HEK293 (cell line): ENCODE data around the gene PPP1R14B.

Source experiments
- BCL11B ChIP-seq: fragments of 450-650 bp; formaldehyde crosslinking; IDR thresholded peaks from 2 replicates; pipeline ENCODE4 v1.5.1; 2016; ENCODE audit warnings: low read depth, missing biosample characterization, missing genetic modification characterization
- ELK4 ChIP-seq: IDR thresholded peaks from 2 replicates; pipeline ENCODE4 v1.6.1; 2011; ENCODE audit warnings: mild to moderate bottlenecking, low read depth, low read length, borderline replicate concordance
- HOXD13 ChIP-seq: sonication (generic); formaldehyde crosslinking; IDR thresholded peaks from 2 replicates; pipeline ENCODE4 v1.8.0; 2022; ENCODE audit warnings: missing genetic modification reagents, borderline replicate concordance
- INSM2 ChIP-seq: fragments of 450-650 bp; formaldehyde crosslinking; IDR thresholded peaks from 2 replicates; pipeline ENCODE4 v1.5.1; 2016; ENCODE audit warnings: missing biosample characterization, missing genetic modification characterization
- MYNN ChIP-seq: fragments of 450-650 bp; formaldehyde crosslinking; IDR thresholded peaks from 2 replicates; pipeline ENCODE4 v1.5.1; 2016; ENCODE audit warnings: missing biosample characterization, missing genetic modification characterization, borderline replicate concordance
- PRDM1 ChIP-seq: fragments of 450-650 bp; formaldehyde crosslinking; IDR thresholded peaks from 2 replicates; pipeline ENCODE4; 2016; ENCODE audit warnings: missing biosample characterization, missing genetic modification characterization
- SCRT1 ChIP-seq: fragments of 450-650 bp; formaldehyde crosslinking; IDR thresholded peaks from 2 replicates; pipeline ENCODE4 v1.5.1; 2016; ENCODE audit warnings: missing biosample characterization, missing genetic modification characterization, borderline replicate concordance
- SP7 ChIP-seq: fragments of 450-650 bp; formaldehyde crosslinking; IDR thresholded peaks from 2 replicates; pipeline ENCODE4 v1.5.1; 2016; ENCODE audit warnings: missing biosample characterization, missing genetic modification characterization
- YY1 ChIP-seq: fragments of 450-650 bp; formaldehyde crosslinking; IDR thresholded peaks from 2 replicates; pipeline ENCODE4 v1.5.1; 2018; ENCODE audit warnings: missing biosample characterization, missing genetic modification characterization
- ZBTB1 ChIP-seq: fragments of 450-650 bp; formaldehyde crosslinking; IDR thresholded peaks from 2 replicates; pipeline ENCODE4 v1.5.1; 2016; ENCODE audit warnings: missing biosample characterization, missing genetic modification characterization
- ZEB2 ChIP-seq: fragments of 450-650 bp; formaldehyde crosslinking; IDR thresholded peaks from 2 replicates; pipeline ENCODE4 v1.5.1; 2016; ENCODE audit warnings: missing biosample characterization, missing genetic modification characterization
- ZFP3 ChIP-seq: fragments of 450-650 bp; formaldehyde crosslinking; IDR thresholded peaks from 2 replicates; pipeline ENCODE4 v1.5.1; 2016; ENCODE audit warnings: low read depth, missing biosample characterization, missing genetic modification characterization
- ZNF16 ChIP-seq: fragments of 450-650 bp; formaldehyde crosslinking; IDR thresholded peaks from 2 replicates; pipeline ENCODE4 v1.5.1; 2016; ENCODE audit warnings: low read depth, missing biosample characterization, missing genetic modification characterization
- ZNF19 ChIP-seq: fragments of 450-650 bp; formaldehyde crosslinking; IDR thresholded peaks from 2 replicates; pipeline ENCODE4; 2016; ENCODE audit warnings: missing biosample characterization, missing genetic modification characterization, low read depth
- ZNF24 ChIP-seq: fragments of 450-650 bp; formaldehyde crosslinking; IDR thresholded peaks from 2 replicates; pipeline ENCODE4 v1.5.1; 2016; ENCODE audit warnings: missing biosample characterization, missing genetic modification characterization
- ZNF311 ChIP-seq: fragments of 450-650 bp; formaldehyde crosslinking; IDR thresholded peaks from 2 replicates; pipeline ENCODE4 v1.5.1; 2017; ENCODE audit warnings: missing biosample characterization, missing genetic modification characterization, borderline replicate concordance
- ZNF341 ChIP-seq: fragments of 450-650 bp; formaldehyde crosslinking; IDR thresholded peaks from 2 replicates; pipeline ENCODE4; 2016; ENCODE audit warnings: low read depth, missing biosample characterization, missing genetic modification characterization
- ZNF350 ChIP-seq: fragments of 450-650 bp; formaldehyde crosslinking; IDR thresholded peaks from 2 replicates; pipeline ENCODE4 v1.5.0; 2017; ENCODE audit warnings: missing biosample characterization, mild to moderate bottlenecking, missing genetic modification characterization
- ZNF404 ChIP-seq: fragments of 450-650 bp; formaldehyde crosslinking; IDR thresholded peaks from 2 replicates; pipeline ENCODE4 v1.5.1; 2017; ENCODE audit warnings: missing biosample characterization, missing genetic modification characterization
- ZNF416 ChIP-seq: fragments of 450-650 bp; formaldehyde crosslinking; IDR thresholded peaks from 2 replicates; pipeline ENCODE4 v1.5.1; 2016; ENCODE audit warnings: missing biosample characterization, missing genetic modification characterization
- ZNF423 ChIP-seq: fragments of 450-650 bp; formaldehyde crosslinking; IDR thresholded peaks from 2 replicates; pipeline ENCODE4 v1.5.1; 2016; ENCODE audit warnings: missing biosample characterization, missing genetic modification characterization
- ZNF426 ChIP-seq: fragments of 450-650 bp; formaldehyde crosslinking; IDR thresholded peaks from 2 replicates; pipeline ENCODE4 v1.5.1; 2017; ENCODE audit warnings: missing biosample characterization, missing genetic modification characterization, mild to moderate bottlenecking, inconsistent platforms, moderate library complexity
- ZNF449 ChIP-seq: fragments of 450-650 bp; formaldehyde crosslinking; IDR thresholded peaks from 2 replicates; pipeline ENCODE4 v1.5.1; 2017; ENCODE audit warnings: missing biosample characterization, mild to moderate bottlenecking, missing genetic modification characterization, moderate library complexity
- ZNF48 ChIP-seq: fragments of 450-650 bp; formaldehyde crosslinking; IDR thresholded peaks from 2 replicates; pipeline ENCODE4 v1.5.1; 2016; ENCODE audit warnings: missing biosample characterization, missing genetic modification characterization
- ZNF518A ChIP-seq: fragments of 450-650 bp; formaldehyde crosslinking; conservative IDR thresholded peaks from 2 replicates; pipeline ENCODE4 v1.5.1; 2016; ENCODE audit warnings: low read depth, missing biosample characterization, missing genetic modification characterization
- ZNF596 ChIP-seq: fragments of 450-650 bp; IDR thresholded peaks from 2 replicates; pipeline ENCODE4 v1.5.0; 2018; ENCODE audit warnings: missing biosample characterization, mild to moderate bottlenecking, missing genetic modification characterization, moderate library complexity
- ZNF624 ChIP-seq: fragments of 450-650 bp; formaldehyde crosslinking; IDR thresholded peaks from 2 replicates; pipeline ENCODE4 v1.5.1; 2017; ENCODE audit warnings: missing biosample characterization, missing genetic modification characterization
- ZNF701 ChIP-seq: fragments of 450-650 bp; formaldehyde crosslinking; IDR thresholded peaks from 2 replicates; pipeline ENCODE4 v1.5.1; 2016; ENCODE audit warnings: missing biosample characterization, missing genetic modification characterization
- ZNF704 ChIP-seq: fragments of 450-650 bp; formaldehyde crosslinking; IDR thresholded peaks from 2 replicates; pipeline ENCODE4 v1.5.1; 2016; ENCODE audit warnings: missing biosample characterization, missing genetic modification characterization
- ZNF837 ChIP-seq: fragments of 450-650 bp; formaldehyde crosslinking; IDR thresholded peaks from 2 replicates; pipeline ENCODE4 v1.5.1; 2016; ENCODE audit warnings: missing biosample characterization, missing genetic modification characterization
- ZNF843 ChIP-seq: fragments of 450-650 bp; formaldehyde crosslinking; IDR thresholded peaks from 2 replicates; pipeline ENCODE4 v1.5.1; 2016; ENCODE audit warnings: missing biosample characterization, missing genetic modification characterization

The PPP1R14B gene

GRCh38 chr11:64269540-64270220 is 22.9 kb upstream of the PPP1R14B start (continued):
- TF ChIP-seq ZNF704 (tag by site-specific recombination) = no peak
- no peak for TF ChIP-seq ZNF701 (tag by site-specific recombination)
- TF ChIP-seq ZNF843 (tag by site-specific recombination) = no peak
- TF ChIP-seq ZNF404 (tag by site-specific recombination) = no peak
- TF ChIP-seq ZNF416 = no peak
- TF ChIP-seq ZNF518A (tag by site-specific recombination) = peak; percentile 98
- TF ChIP-seq ZNF624 = no peak
- no peak for TF ChIP-seq PRDM1 (tag by site-specific recombination)
- TF ChIP-seq ELK4 = peak; percentile 73; the same call in 1 of the 2 replicates
- TF ChIP-seq ZNF426 (tag by site-specific recombination) = no peak
- peak; percentile 97 for TF ChIP-seq YY1 (tag by site-specific recombination)
- no peak for TF ChIP-seq MYNN (tag by site-specific recombination)
- no peak for TF ChIP-seq ZNF423 (tag by site-specific recombination)
- no peak for TF ChIP-seq ZNF48 (tag by site-specific recombination)
- no peak; the same call in 1 of the 2 replicates for TF ChIP-seq ZNF24 (tag by site-specific recombination)
- TF ChIP-seq ZNF596 (tag by site-specific recombination) = no peak
- no peak for TF ChIP-seq INSM2
- TF ChIP-seq HOXD13 (CRISPR knock-in tag) = no peak
- no peak for TF ChIP-seq BCL11B (tag by site-specific recombination)
- TF ChIP-seq ZNF449 = no peak
- TF ChIP-seq ZNF19 = no peak
- no peak for TF ChIP-seq SCRT1 (tag by site-specific recombination)
- TF ChIP-seq ZNF311 (tag by site-specific recombination) = no peak
- TF ChIP-seq ZNF341 (tag by site-specific recombination) = no peak
- TF ChIP-seq SP7 = peak; percentile 34; the same call in 1 of the 2 replicates
- peak; percentile 84 for TF ChIP-seq ZEB2 (tag by site-specific recombination)
- no peak for TF ChIP-seq ZBTB1 (tag by site-specific recombination)
- no peak for TF ChIP-seq ZNF16 (tag by site-specific recombination)
- no peak for TF ChIP-seq ZNF837 (tag by site-specific recombination)
- no peak for TF ChIP-seq ZNF350 (tag by site-specific recombination)
- TF ChIP-seq ZFP3 (tag by site-specific recombination) = no peak
